Activated naive CD8-positive, alpha-beta T cell (primary cell): Measurements from ENCODE around the gene MBTPS1.
A peak's percentile ranks its signal among the peaks of the same experiment; 100 is the strongest.

Experiments used
- H3K27ac Mint-ChIP-seq: one replicate; pipeline ENCODE4 v1.8.0; 2021; ENCODE audit warnings: mixed read lengths
- H3K27me3 Mint-ChIP-seq: one replicate; pipeline ENCODE4 v1.8.0; 2021; ENCODE audit warnings: mixed read lengths
- H3K36me3 Mint-ChIP-seq: one replicate; pipeline ENCODE4 v1.8.0; 2021; ENCODE audit warnings: mixed read lengths
- H3K4me1 Mint-ChIP-seq: one replicate; pipeline ENCODE4 v1.8.0; 2021; ENCODE audit warnings: low read depth, mixed read lengths
- H3K4me3 Mint-ChIP-seq: one replicate; pipeline ENCODE4 v1.8.0; 2021; ENCODE audit warnings: mild to moderate bottlenecking, mixed read lengths
- H3K9me3 Mint-ChIP-seq: one replicate; pipeline ENCODE4 v1.8.0; 2021; ENCODE audit warnings: low read depth, mixed read lengths

MBTPS1 gene

GRCh38 chr16:84116720-84117493, at the start of gene MBTPS1:
MBTPS1 (minus strand) TSS chr16:84116942; CDS start chr16:84101783, 15,159 bp downstream.
- no peaks in the 10 kb centered on the region for H3K36me3 Mint-ChIP-seq
- H3K27me3 Mint-ChIP-seq: no peaks in the 10 kb centered on the region
- peak within 1 kb of the TSS; percentile 93 for H3K27ac Mint-ChIP-seq
- H3K9me3 Mint-ChIP-seq: no peaks in the 10 kb centered on the region
- peak within 1 kb of the TSS; percentile 96 for H3K4me3 Mint-ChIP-seq
- H3K4me1 Mint-ChIP-seq: peaks cover 28% of the 10 kb centered on the region

GRCh38 chr16:84165746-84166145, 49.0 kb upstream of the MBTPS1 start:
- H3K4me3 Mint-ChIP-seq: no peak overlapping the region

GRCh38 chr16:84161801-84162200, 45.1 kb upstream of the MBTPS1 start:
- Mint-ChIP-seq H3K27ac (no peak overlapping the region), H3K9me3 (no peaks in the 10 kb centered on the region), H3K27me3 (peaks cover 15% of the 10 kb centered on the region), H3K36me3 (no peaks in the 10 kb centered on the region), H3K4me3 (no peak overlapping the region), H3K4me1 (no peaks in the 10 kb centered on the region)

More at GRCh38 chr16:84165746-84166145, 49.0 kb upstream of the MBTPS1 start:
- Mint-ChIP-seq H3K27me3 (peaks cover 11% of the 10 kb centered on the region), H3K27ac (no peak overlapping the region), H3K36me3 (no peaks in the 10 kb centered on the region), H3K4me1 (no peaks in the 10 kb centered on the region), H3K9me3 (no peaks in the 10 kb centered on the region)

GRCh38 chr16:84161037-84161436, 44.3 kb upstream of the MBTPS1 start:
- peaks cover 18% of the 10 kb centered on the region for H3K27me3 Mint-ChIP-seq
- no peak overlapping the region for H3K4me3 Mint-ChIP-seq
- no peak overlapping the region for H3K27ac Mint-ChIP-seq
- H3K36me3 Mint-ChIP-seq: no peaks in the 10 kb centered on the region
- no peaks in the 10 kb centered on the region for H3K9me3 Mint-ChIP-seq
- no peaks in the 10 kb centered on the region for H3K4me1 Mint-ChIP-seq

GRCh38 chr16:84159800-84160199, 43.1 kb upstream of the MBTPS1 start:
- H3K27ac Mint-ChIP-seq: no peak overlapping the region
- no peaks in the 10 kb centered on the region for H3K9me3 Mint-ChIP-seq
- no peaks in the 10 kb centered on the region for H3K4me1 Mint-ChIP-seq
- no peaks in the 10 kb centered on the region for H3K36me3 Mint-ChIP-seq
- H3K27me3 Mint-ChIP-seq: peaks cover 15% of the 10 kb centered on the region
- no peak overlapping the region for H3K4me3 Mint-ChIP-seq

GRCh38 chr16:84159007-84159406, 42.3 kb upstream of the MBTPS1 start:
- Mint-ChIP-seq H3K4me3 (no peak overlapping the region), H3K27me3 (peaks cover 15% of the 10 kb centered on the region), H3K4me1 (no peaks in the 10 kb centered on the region), H3K36me3 (no peaks in the 10 kb centered on the region), H3K27ac (no peak overlapping the region), H3K9me3 (no peaks in the 10 kb centered on the region)

- no peaks in the 10 kb centered on the region for H3K36me3 Mint-ChIP-seq
- H3K27ac Mint-ChIP-seq: no peak overlapping the region
- H3K27me3 Mint-ChIP-seq: peaks cover 10% of the 10 kb centered on the region
- no peaks in the 10 kb centered on the region for H3K4me1 Mint-ChIP-seq
- H3K9me3 Mint-ChIP-seq: no peaks in the 10 kb centered on the region
- no peak overlapping the region for H3K4me3 Mint-ChIP-seq
Measured at GRCh38 chr16:84156342-84156784, 39.6 kb upstream of the MBTPS1 start.

GRCh38 chr16:84155771-84156170, 39.0 kb upstream of the MBTPS1 start:
- H3K4me1 Mint-ChIP-seq: no peaks in the 10 kb centered on the region
- no peaks in the 10 kb centered on the region for H3K9me3 Mint-ChIP-seq
- H3K4me3 Mint-ChIP-seq: no peak overlapping the region
- no peak overlapping the region for H3K27ac Mint-ChIP-seq
- no peaks in the 10 kb centered on the region for H3K36me3 Mint-ChIP-seq
- H3K27me3 Mint-ChIP-seq: peaks cover 10% of the 10 kb centered on the region

- no peak overlapping the region for H3K27ac Mint-ChIP-seq
- H3K27me3 Mint-ChIP-seq: peaks cover 10% of the 10 kb centered on the region
- no peaks in the 10 kb centered on the region for H3K36me3 Mint-ChIP-seq
- H3K4me3 Mint-ChIP-seq: no peak overlapping the region
- H3K9me3 Mint-ChIP-seq: no peaks in the 10 kb centered on the region
- H3K4me1 Mint-ChIP-seq: no peaks in the 10 kb centered on the region
Measured at GRCh38 chr16:84155226-84155625, 38.5 kb upstream of the MBTPS1 start.

GRCh38 chr16:84153660-84154214, 37.0 kb upstream of the MBTPS1 start:
- Mint-ChIP-seq H3K9me3 (no peaks in the 10 kb centered on the region), H3K27ac (no peak overlapping the region), H3K27me3 (peaks cover 6% of the 10 kb centered on the region), H3K36me3 (no peaks in the 10 kb centered on the region), H3K4me3 (no peak overlapping the region), H3K4me1 (no peaks in the 10 kb centered on the region)

GRCh38 chr16:84150926-84151325, 34.2 kb upstream of the MBTPS1 start:
- no peaks in the 10 kb centered on the region for H3K27me3 Mint-ChIP-seq
- H3K4me3 Mint-ChIP-seq: no peak overlapping the region
- no peak overlapping the region for H3K27ac Mint-ChIP-seq
- no peaks in the 10 kb centered on the region for H3K36me3 Mint-ChIP-seq
- no peaks in the 10 kb centered on the region for H3K4me1 Mint-ChIP-seq
- H3K9me3 Mint-ChIP-seq: no peaks in the 10 kb centered on the region

GRCh38 chr16:84144859-84145639, 28.3 kb upstream of the MBTPS1 start, which contains the start of the genes DNAAF1 and HSDL1:
DNAAF1 (plus strand) TSS chr16:84145308; CDS start chr16:84145441, 133 bp downstream.
HSDL1 (minus strand) TSS chr16:84145177; CDS start chr16:84131321, 13,856 bp downstream.
- Mint-ChIP-seq H3K9me3 (no peaks in the 10 kb centered on the region), H3K36me3 (no peaks in the 10 kb centered on the region), H3K27ac (peak within 1 kb of the TSS; percentile 87), H3K27me3 (no peaks in the 10 kb centered on the region), H3K4me1 (peaks cover 18% of the 10 kb centered on the region), H3K4me3 (peak within 1 kb of the TSS; percentile 95)

GRCh38 chr16:84144209-84144858, 27.6 kb upstream of the MBTPS1 start:
- Mint-ChIP-seq H3K36me3 (no peaks in the 10 kb centered on the region), H3K4me1 (peaks cover 22% of the 10 kb centered on the region), H3K4me3 (peak overlapping the region; percentile 95), H3K9me3 (no peaks in the 10 kb centered on the region), H3K27ac (peak overlapping the region; percentile 87), H3K27me3 (no peaks in the 10 kb centered on the region)

- peaks cover 28% of the 10 kb centered on the region for H3K4me1 Mint-ChIP-seq
- H3K36me3 Mint-ChIP-seq: peaks cover 4% of the 10 kb centered on the region
- no peaks in the 10 kb centered on the region for H3K27me3 Mint-ChIP-seq
- H3K4me3 Mint-ChIP-seq: peak overlapping the region; percentile 95
- no peaks in the 10 kb centered on the region for H3K9me3 Mint-ChIP-seq
- peak overlapping the region; percentile 87 for H3K27ac Mint-ChIP-seq
Measured at GRCh38 chr16:84143784-84144199, 27.1 kb upstream of the MBTPS1 start.
